GM23248 (cell line): ENCODE results near the gene HDAC9.

Source experiments
- EZH2 ChIP-seq: fragments of 200-600 bp; sonication (generic); IDR thresholded peaks from 2 replicates; pipeline ENCODE4 v1.6.1; 2018; ENCODE audit warnings: antibody characterized with exemption, mild to moderate bottlenecking; ENCODE audit not compliant: insufficient read depth, poor library complexity, severe bottlenecking
- EZH2phosphoT487 ChIP-seq: fragments of 200-600 bp; sonication (generic); IDR thresholded peaks from 2 replicates; pipeline ENCODE4 v1.6.1; 2018; ENCODE audit warnings: antibody characterized with exemption, moderate library complexity, mild to moderate bottlenecking, low read depth; ENCODE audit not compliant: insufficient read depth

DNA sequence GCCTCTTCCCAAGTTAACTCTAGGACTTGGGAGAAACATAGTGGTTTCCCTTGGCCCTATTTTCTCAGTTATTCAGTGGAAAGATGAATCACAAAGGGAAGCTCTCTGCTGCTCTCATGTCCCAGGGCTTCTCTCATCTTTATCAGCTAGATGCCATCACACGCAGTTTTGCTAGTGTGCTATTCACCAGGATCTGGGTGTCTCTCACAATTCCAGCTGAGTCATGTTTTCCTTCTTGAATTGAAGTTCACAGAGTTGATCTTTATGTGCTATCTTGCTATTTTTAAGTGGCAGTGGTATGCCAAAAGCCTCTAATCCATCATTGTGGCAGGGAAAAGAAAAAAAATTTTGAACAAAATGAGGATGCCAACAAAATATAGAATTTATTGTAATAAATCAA lies 520.6 kb downstream of the HDAC9 start:
- TF ChIP-seq EZH2phosphoT487 (no peak), EZH2 (no peak)
